Mesothelial cell of epicardium (in vitro differentiated cells): ENCODE results near the gene DRC7. TPM values are rescaled to one million over a fixed set of nuclear protein-coding genes. Genes with fewer than 3 reads are reported as not detected.

ENCODE experiments used
- DNase-seq, 2 experiments: peaks; one replicate each; pipeline ENCODE4 v3.0.0; 2021; ENCODE audit warnings: low spot score in 2 of 2; ENCODE audit not compliant: unreplicated experiment in 2 of 2
- H3K27ac Mint-ChIP-seq: 2 replicates; pipeline ENCODE4 v1.8.0; 2021; ENCODE audit warnings: mixed read lengths
- H3K27me3 Mint-ChIP-seq: 2 replicates; pipeline ENCODE4 v1.8.0; 2021; ENCODE audit warnings: low read depth, mixed read lengths
- H3K36me3 Mint-ChIP-seq: 2 replicates; pipeline ENCODE4 v1.8.0; 2021; ENCODE audit warnings: mixed read lengths
- H3K4me1 Mint-ChIP-seq: 2 replicates; pipeline ENCODE4 v1.8.0; 2021; ENCODE audit warnings: mixed read lengths
- H3K4me3 Mint-ChIP-seq: 2 replicates; pipeline ENCODE4 v1.8.0; 2021; ENCODE audit warnings: mild to moderate bottlenecking, moderate library complexity, mixed read lengths
- H3K9me3 Mint-ChIP-seq: 2 replicates; pipeline ENCODE4 v1.8.0; 2021; ENCODE audit warnings: mixed read lengths
- CTCF ChIP-seq: fragments of 200-600 bp; sonication (generic); IDR thresholded peaks from one replicate; pipeline ENCODE4 v1.5.0; 2021; ENCODE audit warnings: antibody characterized with exemption; ENCODE audit not compliant: unreplicated experiment
- total RNA-seq: library from RNA; stranded (reverse); gene quantifications from 3 replicates; pipeline ENCODE4 v1.2.1, GENCODE V29; 2021

DRC7 gene
- total RNA-seq, 1 donor from 2014 or later = not detected

- H3K36me3 Mint-ChIP-seq = peaks cover 11% of the 10 kb centered on the region
- no peak overlapping the region for H3K4me3 Mint-ChIP-seq
- no peak for TF ChIP-seq CTCF
- H3K4me1 Mint-ChIP-seq = no peaks in the 10 kb centered on the region
- no peaks in the 10 kb centered on the region for H3K27me3 Mint-ChIP-seq
- no peaks in the 10 kb centered on the region for H3K9me3 Mint-ChIP-seq
- H3K27ac Mint-ChIP-seq = no peak overlapping the region
- no peak for DNase-seq
Observed at GRCh38 chr16:57658878-57659674, 35.5 kb upstream of the DRC7 start.

GRCh38 chr16:57660715-57661463 is 33.7 kb upstream of the DRC7 start:
- Mint-ChIP-seq H3K4me3 (no peak overlapping the region), H3K9me3 (no peaks in the 10 kb centered on the region), H3K27ac (no peak overlapping the region), H3K36me3 (peaks cover 19% of the 10 kb centered on the region), H3K4me1 (no peaks in the 10 kb centered on the region), H3K27me3 (no peaks in the 10 kb centered on the region)
- no peak for TF ChIP-seq CTCF
- DNase-seq = no peak

- Mint-ChIP-seq H3K4me1 (no peaks in the 10 kb centered on the region), H3K27me3 (no peaks in the 10 kb centered on the region), H3K9me3 (no peaks in the 10 kb centered on the region), H3K4me3 (no peak overlapping the region), H3K27ac (no peak overlapping the region), H3K36me3 (peaks cover 19% of the 10 kb centered on the region)
- DNase-seq = no peak
- TF ChIP-seq CTCF = no peak
Observed at GRCh38 chr16:57661510-57661909, 33.1 kb upstream of the DRC7 start.

- Mint-ChIP-seq H3K27ac (no peak overlapping the region), H3K4me1 (no peaks in the 10 kb centered on the region), H3K36me3 (peaks cover 19% of the 10 kb centered on the region), H3K9me3 (no peaks in the 10 kb centered on the region), H3K4me3 (no peak overlapping the region), H3K27me3 (no peaks in the 10 kb centered on the region)
- no peak for DNase-seq
- no peak for TF ChIP-seq CTCF
Observed at GRCh38 chr16:57661936-57662906, 32.4 kb upstream of the DRC7 start.

- Mint-ChIP-seq H3K36me3 (peaks cover 12% of the 10 kb centered on the region), H3K9me3 (no peaks in the 10 kb centered on the region), H3K4me1 (no peaks in the 10 kb centered on the region), H3K27me3 (no peaks in the 10 kb centered on the region), H3K4me3 (no peak overlapping the region), H3K27ac (no peak overlapping the region)
- no peak for TF ChIP-seq CTCF
- DNase-seq = no peak
Observed at GRCh38 chr16:57663436-57663835, 31.2 kb upstream of the DRC7 start.
